ENCODE measurements around the gene CFAP99.

- no peak for TF ChIP-seq POLR2A (IDR thresholded peaks at IDR 0.05)
- no peak for TF ChIP-seq CTCF (IDR thresholded peaks at IDR 0.05)
Measured at GRCh38 chr4:2419814-2420213, 1.1 kb downstream of the CFAP99 start.
